Measurements from ENCODE around the gene NOS3.

DNA sequence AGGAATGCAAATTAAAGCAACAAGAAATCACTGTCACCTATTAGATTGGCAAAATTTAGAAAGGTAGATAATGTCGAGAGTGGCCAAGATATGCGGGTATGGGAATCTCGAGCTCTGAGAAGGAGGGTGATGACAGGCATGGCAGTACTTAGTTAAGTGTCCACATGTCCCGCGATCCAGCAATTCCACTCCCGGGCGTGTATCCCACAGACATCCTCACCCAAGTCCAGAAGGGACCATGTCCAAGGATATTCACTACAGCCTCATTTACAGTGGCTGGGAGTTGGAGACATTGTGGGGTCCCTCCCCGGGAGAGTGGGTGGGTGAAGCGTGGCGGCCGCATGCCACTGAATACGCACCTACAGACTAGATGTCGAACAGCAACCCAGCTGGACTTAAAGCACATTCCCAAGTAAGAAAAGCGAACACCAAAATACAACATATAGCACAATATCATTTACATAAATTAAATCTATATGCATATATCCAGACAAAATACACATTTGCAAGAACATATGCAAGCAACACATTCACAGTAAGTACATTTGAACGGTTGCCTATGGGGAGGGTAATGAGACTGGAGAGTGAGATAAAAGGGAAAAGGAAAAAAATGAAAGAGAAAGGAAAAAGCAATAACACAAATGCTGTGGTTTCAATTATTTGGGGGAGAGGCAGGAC lies 22.6 kb upstream of the NOS3 start:
- TF ChIP-seq NR2C2 (CRISPR knock-in tag; IDR thresholded peaks at IDR 0.05) (no peak), NR2C2 (tag; IDR thresholded peaks at IDR 0.05) (no peak), PCBP1 (IDR thresholded peaks at IDR 0.05; ENCODE audit: low read depth, low read length, poor library complexity, severe bottlenecking) (no peak)

Measured in K562 (cell line).